Activated CD4-positive, alpha-beta memory T cell treated with anti-CD3 and anti-CD28 coated beads for 36 hours (primary cell): ENCODE data around the gene ARHGAP9. TPM values are rescaled to one million over a fixed set of nuclear protein-coding genes. Genes with fewer than 3 reads are reported as not detected.

Experiments
- CTCF ChIA-PET: fragments of 350-600 bp; sonication (Branson Sonifier 250); formaldehyde crosslinking; loops from one replicate; lab custom pipeline; 2021; ENCODE audit warnings: antibody characterized with exemption, inconsistent platforms; lab: Charles Lee
- POLR2A ChIA-PET: fragments of 350-600 bp; sonication (Branson Sonifier 250); formaldehyde crosslinking; loops from one replicate; lab custom pipeline; 2021; ENCODE audit warnings: antibody characterized with exemption; lab: Charles Lee
- DNase-seq: peaks from one replicate; pipeline ENCODE4 v3.0.0-alpha.2; 2020
- H3K27ac Mint-ChIP-seq: one replicate; pipeline ENCODE4 v1.8.0; 2021; ENCODE audit warnings: mixed read lengths
- H3K27me3 Mint-ChIP-seq: one replicate; pipeline ENCODE4 v1.8.0; 2021; ENCODE audit warnings: mixed read lengths
- H3K36me3 Mint-ChIP-seq: one replicate; pipeline ENCODE4 v1.8.0; 2021; ENCODE audit warnings: mixed read lengths
- H3K4me1 Mint-ChIP-seq: one replicate; pipeline ENCODE4 v1.8.0; 2021; ENCODE audit warnings: low read depth, mixed read lengths
- H3K4me3 Mint-ChIP-seq: one replicate; pipeline ENCODE4 v1.8.0; 2021; ENCODE audit warnings: mild to moderate bottlenecking, mixed read lengths
- H3K9me3 Mint-ChIP-seq: one replicate; pipeline ENCODE4 v1.8.0; 2021; ENCODE audit warnings: mixed read lengths
- intact Hi-C: fragments of 100-400 bp; cut with micrococcal nuclease; formaldehyde crosslinking; loops from one replicate; pipeline ENCODE4 v1.15.1; 2023
- total RNA-seq, 2 experiments: library from RNA; stranded (reverse); gene quantifications; one replicate each; pipeline ENCODE4 v1.2.3, GENCODE V29; 2021

Gene ARHGAP9
- total RNA-seq, 2 experiments from 2014 or later = 78.9 to 88.4 TPM

GRCh38 chr12:57476162-57476992 is 3.3 kb downstream of the ARHGAP9 start:
- DNase-seq = peak; percentile 94
- ChIA-PET POLR2A (interaction anchor here (0.8 to 1.7 kb wide), 6 partner anchors 10 to 47 kb away, joined by 3 to 10 read pairs (median 4); partner anchors contain the start of gene GLI1), CTCF (interaction anchor here (0.6 to 2.2 kb wide), 15 partner anchors 8 to 410 kb away, joined by 3 to 28 read pairs (median 3); partner anchors contain the start of genes DDIT3, GLI1 and MARS1)
- H3K4me3 Mint-ChIP-seq = peak overlapping the region; percentile 87
- H3K27me3 Mint-ChIP-seq = no peaks in the 10 kb centered on the region
- intact Hi-C loops = loop anchor here (1.0 to 10.0 kb wide), 3 partner anchors 14 to 792 kb away; partner anchors contain the start of genes OS9 and PTGES3
- H3K9me3 Mint-ChIP-seq = no peaks in the 10 kb centered on the region
- peak overlapping the region; percentile 99 for H3K27ac Mint-ChIP-seq
- peaks cover 54% of the 10 kb centered on the region for H3K36me3 Mint-ChIP-seq
- H3K4me1 Mint-ChIP-seq = peaks cover 60% of the 10 kb centered on the region

GRCh38 chr12:57475271-57476161 is 4.2 kb downstream of the ARHGAP9 start:
- peak overlapping the region; percentile 87 for H3K4me3 Mint-ChIP-seq
- no peaks in the 10 kb centered on the region for H3K9me3 Mint-ChIP-seq
- intact Hi-C loops = loop anchor here (1.0 to 10.0 kb wide), 3 partner anchors 13 to 791 kb away; partner anchors contain the start of genes OS9 and PTGES3
- POLR2A ChIA-PET = interaction anchor here (1.5 kb wide), 2 partner anchors 10 to 14 kb away, joined by 4 read pairs; no protein-coding TSS in a partner anchor
- CTCF ChIA-PET = interaction anchor here (0.9 to 2.2 kb wide), 11 partner anchors 11 to 236 kb away, joined by 3 to 28 read pairs (median 4); partner anchors contain the start of genes GLI1 and MARS1
- DNase-seq = peak; percentile 19
- H3K4me1 Mint-ChIP-seq = peaks cover 52% of the 10 kb centered on the region
- peaks cover 54% of the 10 kb centered on the region for H3K36me3 Mint-ChIP-seq
- peak overlapping the region; percentile 99 for H3K27ac Mint-ChIP-seq
- no peaks in the 10 kb centered on the region for H3K27me3 Mint-ChIP-seq

GRCh38 chr12:57474862-57475261 is 4.8 kb downstream of the ARHGAP9 start:
- CTCF ChIA-PET = interaction anchor here (0.9 to 1.8 kb wide), 4 partner anchors 12 to 236 kb away, joined by 4 to 8 read pairs (median 5); partner anchors contain the start of gene GLI1
- H3K9me3 Mint-ChIP-seq = no peaks in the 10 kb centered on the region
- no peak for DNase-seq
- intact Hi-C loops = loop anchor here (5.0 to 10.0 kb wide), 2 partner anchors 217 to 790 kb away; partner anchors contain the start of genes OS9 and PTGES3
- peak overlapping the region; percentile 41 for H3K4me3 Mint-ChIP-seq
- no peaks in the 10 kb centered on the region for H3K27me3 Mint-ChIP-seq
- peak overlapping the region; percentile 36 for H3K27ac Mint-ChIP-seq
- peaks cover 46% of the 10 kb centered on the region for H3K4me1 Mint-ChIP-seq
- POLR2A ChIA-PET = interaction anchor here (1.5 kb wide), 1 partner anchor 9 kb away, joined by 4 read pairs; no protein-coding TSS in a partner anchor
- H3K36me3 Mint-ChIP-seq = peaks cover 53% of the 10 kb centered on the region

- ChIA-PET POLR2A (interaction anchor here (1.5 kb wide), 1 partner anchor 9 kb away, joined by 4 read pairs; no protein-coding TSS in a partner anchor), CTCF (interaction anchor here (1.3 to 1.8 kb wide), 3 partner anchors 12 to 235 kb away, joined by 4 to 8 read pairs (median 6); partner anchors contain the start of gene GLI1)
- intact Hi-C loops = loop anchor here (10.0 kb wide), 1 partner anchor 790 kb away; the partner anchor contains the start of gene PTGES3
- peak overlapping the region; percentile 36 for H3K27ac Mint-ChIP-seq
- peaks cover 54% of the 10 kb centered on the region for H3K36me3 Mint-ChIP-seq
- H3K9me3 Mint-ChIP-seq = no peaks in the 10 kb centered on the region
- H3K27me3 Mint-ChIP-seq = no peaks in the 10 kb centered on the region
- peaks cover 41% of the 10 kb centered on the region for H3K4me1 Mint-ChIP-seq
- no peak for DNase-seq
- peak overlapping the region; percentile 41 for H3K4me3 Mint-ChIP-seq
Observed at GRCh38 chr12:57474430-57474829, 5.2 kb downstream of the ARHGAP9 start.

- Mint-ChIP-seq H3K27me3 (no peaks in the 10 kb centered on the region), H3K36me3 (peaks cover 58% of the 10 kb centered on the region), H3K27ac (no peak overlapping the region), H3K4me1 (peaks cover 36% of the 10 kb centered on the region), H3K4me3 (no peak overlapping the region), H3K9me3 (no peaks in the 10 kb centered on the region)
- intact Hi-C loops = loop anchor here (10.0 kb wide), 1 partner anchor 789 kb away; the partner anchor contains the start of gene PTGES3
- no peak for DNase-seq
- POLR2A ChIA-PET = interaction anchor here (1.5 kb wide), 1 partner anchor 8 kb away, joined by 4 read pairs; no protein-coding TSS in a partner anchor
- CTCF ChIA-PET = interaction anchor here (1.6 to 1.8 kb wide), 2 partner anchors 11 to 15 kb away, joined by 6 to 8 read pairs; partner anchors contain the start of gene GLI1
Observed at GRCh38 chr12:57473886-57474285, 5.8 kb downstream of the ARHGAP9 start.

GRCh38 chr12:57473392-57473791 is 6.3 kb downstream of the ARHGAP9 start:
- peaks cover 55% of the 10 kb centered on the region for H3K36me3 Mint-ChIP-seq
- no peak overlapping the region for H3K4me3 Mint-ChIP-seq

GRCh38 chr12:57472391-57472790 is 7.3 kb downstream of the ARHGAP9 start:
- Mint-ChIP-seq H3K4me1 (peaks cover 27% of the 10 kb centered on the region), H3K27me3 (no peaks in the 10 kb centered on the region)

More at GRCh38 chr12:57473392-57473791, 6.3 kb downstream of the ARHGAP9 start:
- ChIA-PET POLR2A (no interaction called here), CTCF (interaction anchor here (1.6 to 1.8 kb wide), 2 partner anchors 11 to 15 kb away, joined by 6 to 8 read pairs; partner anchors contain the start of gene GLI1)
- intact Hi-C loops = loop anchor here (10.0 kb wide), 1 partner anchor 789 kb away; the partner anchor contains the start of gene PTGES3
- H3K27ac Mint-ChIP-seq = no peak overlapping the region
- no peaks in the 10 kb centered on the region for H3K27me3 Mint-ChIP-seq
- H3K4me1 Mint-ChIP-seq = peaks cover 31% of the 10 kb centered on the region
- no peaks in the 10 kb centered on the region for H3K9me3 Mint-ChIP-seq
- DNase-seq = no peak

GRCh38 chr12:57471661-57472060 is 8.0 kb downstream of the ARHGAP9 start:
- ChIA-PET CTCF (interaction anchor here (2.6 to 4.7 kb wide), 3 partner anchors 9 to 16 kb away, joined by 10 to 17 read pairs (median 15); partner anchors contain the start of genes GLI1 and INHBE), POLR2A (interaction anchor here (0.8 to 1.7 kb wide), 3 partner anchors 9 to 242 kb away, joined by 3 read pairs; partner anchors contain the start of gene SHMT2)
- no peak for DNase-seq
- Mint-ChIP-seq H3K4me3 (no peak overlapping the region), H3K27me3 (no peaks in the 10 kb centered on the region), H3K4me1 (peaks cover 27% of the 10 kb centered on the region), H3K9me3 (no peaks in the 10 kb centered on the region), H3K27ac (no peak overlapping the region), H3K36me3 (peaks cover 54% of the 10 kb centered on the region)
- intact Hi-C loops = loop anchor here (10.0 kb wide), 1 partner anchor 787 kb away; the partner anchor contains the start of gene PTGES3

More at GRCh38 chr12:57472391-57472790, 7.3 kb downstream of the ARHGAP9 start:
- DNase-seq = no peak
- POLR2A ChIA-PET = interaction anchor here (0.8 to 1.7 kb wide), 3 partner anchors 9 to 243 kb away, joined by 3 read pairs; partner anchors contain the start of gene SHMT2
- H3K27ac Mint-ChIP-seq = peak overlapping the region; percentile 33
- no peak overlapping the region for H3K4me3 Mint-ChIP-seq
- no peaks in the 10 kb centered on the region for H3K9me3 Mint-ChIP-seq
- H3K36me3 Mint-ChIP-seq = peaks cover 55% of the 10 kb centered on the region
- CTCF ChIA-PET = interaction anchor here (2.6 to 4.7 kb wide), 3 partner anchors 10 to 17 kb away, joined by 10 to 17 read pairs (median 15); partner anchors contain the start of genes GLI1 and INHBE
- intact Hi-C loops = loop anchor here (10.0 kb wide), 1 partner anchor 788 kb away; the partner anchor contains the start of gene PTGES3

GRCh38 chr12:57470970-57471656 is 8.6 kb downstream of the ARHGAP9 start:
- DNase-seq = no peak
- Mint-ChIP-seq H3K4me1 (peaks cover 25% of the 10 kb centered on the region), H3K36me3 (peaks cover 48% of the 10 kb centered on the region), H3K27ac (no peak overlapping the region), H3K4me3 (no peak overlapping the region), H3K27me3 (no peaks in the 10 kb centered on the region), H3K9me3 (no peaks in the 10 kb centered on the region)
- POLR2A ChIA-PET = interaction anchor here (0.9 to 1.7 kb wide), 3 partner anchors 8 to 242 kb away, joined by 3 read pairs; partner anchors contain the start of gene SHMT2
- intact Hi-C loops = loop anchor here (10.0 kb wide), 1 partner anchor 786 kb away; the partner anchor contains the start of gene PTGES3
- CTCF ChIA-PET = interaction anchor here (2.6 to 4.7 kb wide), 3 partner anchors 9 to 16 kb away, joined by 10 to 17 read pairs (median 15); partner anchors contain the start of genes GLI1 and INHBE
